Measurements from ENCODE around the gene LRRC4C. TPM values are rescaled to one million over a fixed set of nuclear protein-coding genes. Genes with fewer than 3 reads are reported as not detected.

Gene LRRC4C
- total and polyA plus RNA-seq, 4 donors, result 0.10 to 0.93 (median 0.30) TPM

DNA sequence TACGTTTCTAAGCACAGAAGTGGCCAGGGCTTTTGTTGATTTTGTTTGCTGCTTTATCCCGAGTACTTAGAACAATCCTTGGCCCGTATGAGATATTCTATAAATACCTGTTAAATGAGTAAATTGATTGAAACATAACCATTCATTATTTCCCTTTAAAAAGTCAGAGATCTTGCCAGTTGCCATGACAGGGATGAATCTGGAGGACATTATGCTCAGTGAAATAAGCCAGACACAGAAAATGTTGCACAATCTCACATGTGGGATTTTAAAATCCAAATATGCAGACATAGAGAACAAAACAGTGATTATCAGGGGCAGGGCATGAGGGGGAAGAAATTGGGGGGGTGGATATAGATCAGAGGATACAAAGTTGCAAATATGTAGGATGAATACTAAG is 1240.1 kb downstream of the LRRC4C start (continued):
- TF ChIP-seq, protein P1, sequence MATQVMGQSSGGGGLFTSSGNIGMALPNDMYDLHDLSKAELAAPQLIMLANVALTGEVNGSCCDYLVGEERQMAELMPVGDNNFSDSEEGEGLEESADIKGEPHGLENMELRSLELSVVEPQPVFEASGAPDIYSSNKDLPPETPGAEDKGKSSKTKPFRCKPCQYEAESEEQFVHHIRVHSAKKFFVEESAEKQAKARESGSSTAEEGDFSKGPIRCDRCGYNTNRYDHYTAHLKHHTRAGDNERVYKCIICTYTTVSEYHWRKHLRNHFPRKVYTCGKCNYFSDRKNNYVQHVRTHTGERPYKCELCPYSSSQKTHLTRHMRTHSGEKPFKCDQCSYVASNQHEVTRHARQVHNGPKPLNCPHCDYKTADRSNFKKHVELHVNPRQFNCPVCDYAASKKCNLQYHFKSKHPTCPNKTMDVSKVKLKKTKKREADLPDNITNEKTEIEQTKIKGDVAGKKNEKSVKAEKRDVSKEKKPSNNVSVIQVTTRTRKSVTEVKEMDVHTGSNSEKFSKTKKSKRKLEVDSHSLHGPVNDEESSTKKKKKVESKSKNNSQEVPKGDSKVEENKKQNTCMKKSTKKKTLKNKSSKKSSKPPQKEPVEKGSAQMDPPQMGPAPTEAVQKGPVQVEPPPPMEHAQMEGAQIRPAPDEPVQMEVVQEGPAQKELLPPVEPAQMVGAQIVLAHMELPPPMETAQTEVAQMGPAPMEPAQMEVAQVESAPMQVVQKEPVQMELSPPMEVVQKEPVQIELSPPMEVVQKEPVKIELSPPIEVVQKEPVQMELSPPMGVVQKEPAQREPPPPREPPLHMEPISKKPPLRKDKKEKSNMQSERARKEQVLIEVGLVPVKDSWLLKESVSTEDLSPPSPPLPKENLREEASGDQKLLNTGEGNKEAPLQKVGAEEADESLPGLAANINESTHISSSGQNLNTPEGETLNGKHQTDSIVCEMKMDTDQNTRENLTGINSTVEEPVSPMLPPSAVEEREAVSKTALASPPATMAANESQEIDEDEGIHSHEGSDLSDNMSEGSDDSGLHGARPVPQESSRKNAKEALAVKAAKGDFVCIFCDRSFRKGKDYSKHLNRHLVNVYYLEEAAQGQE (IDR thresholded peaks at IDR 0.05), result no peak
- TF ChIP-seq, protein P2, sequence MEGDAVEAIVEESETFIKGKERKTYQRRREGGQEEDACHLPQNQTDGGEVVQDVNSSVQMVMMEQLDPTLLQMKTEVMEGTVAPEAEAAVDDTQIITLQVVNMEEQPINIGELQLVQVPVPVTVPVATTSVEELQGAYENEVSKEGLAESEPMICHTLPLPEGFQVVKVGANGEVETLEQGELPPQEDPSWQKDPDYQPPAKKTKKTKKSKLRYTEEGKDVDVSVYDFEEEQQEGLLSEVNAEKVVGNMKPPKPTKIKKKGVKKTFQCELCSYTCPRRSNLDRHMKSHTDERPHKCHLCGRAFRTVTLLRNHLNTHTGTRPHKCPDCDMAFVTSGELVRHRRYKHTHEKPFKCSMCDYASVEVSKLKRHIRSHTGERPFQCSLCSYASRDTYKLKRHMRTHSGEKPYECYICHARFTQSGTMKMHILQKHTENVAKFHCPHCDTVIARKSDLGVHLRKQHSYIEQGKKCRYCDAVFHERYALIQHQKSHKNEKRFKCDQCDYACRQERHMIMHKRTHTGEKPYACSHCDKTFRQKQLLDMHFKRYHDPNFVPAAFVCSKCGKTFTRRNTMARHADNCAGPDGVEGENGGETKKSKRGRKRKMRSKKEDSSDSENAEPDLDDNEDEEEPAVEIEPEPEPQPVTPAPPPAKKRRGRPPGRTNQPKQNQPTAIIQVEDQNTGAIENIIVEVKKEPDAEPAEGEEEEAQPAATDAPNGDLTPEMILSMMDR (IDR thresholded peaks at IDR 0.05; ENCODE audit: low read depth, low read length, missing input control), result no peak
- TF ChIP-seq TAF1 (conservative IDR thresholded peaks at IDR 0.05), result no peak

DNA sequence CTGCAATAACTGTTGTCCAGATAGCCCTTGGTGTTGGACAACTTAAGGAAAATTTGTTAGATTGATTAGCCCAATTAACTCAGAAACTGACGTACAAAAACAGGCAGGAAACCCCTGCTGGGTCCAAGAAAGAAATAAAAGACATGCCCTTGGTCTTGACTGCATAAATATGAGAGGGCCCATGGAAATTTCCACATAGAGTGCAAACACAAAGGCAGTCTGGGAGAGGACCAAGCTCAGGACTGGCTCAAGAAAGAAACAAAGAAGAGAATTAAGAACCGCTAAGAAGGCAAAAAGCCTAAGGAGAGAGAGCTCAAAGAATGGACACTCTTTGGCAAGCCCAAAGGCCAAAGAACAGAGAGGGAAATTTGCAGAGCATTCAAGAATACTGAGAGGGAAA is 1243.9 kb downstream of the LRRC4C start:
- no peak for DNase-seq (ENCODE audit: low spot score)
- Histone ChIP-seq H3K4me1 (ENCODE audit: control insufficient read depth in 4 of 4, insufficient read depth in 4 of 4, low read length in 3 of 4) (no peaks in the 10 kb centered on the region), H3K4me3 (ENCODE audit: low read depth in 1 of 3, low read length in 3 of 3) (no peak overlapping the region), H3K36me3 (ENCODE audit: control insufficient read depth in 4 of 4, insufficient read depth in 3 of 4, low read depth in 1 of 4, low read length in 3 of 4) (no peaks in the 10 kb centered on the region), H3K9ac (ENCODE audit: low read depth in 1 of 2, low read length in 2 of 2) (no peak overlapping the region), H3K27me3 (ENCODE audit: control insufficient read depth in 4 of 4, insufficient read depth in 4 of 4, low read length in 3 of 4) (peaks cover 0 to 3% (median 0%) of the 10 kb centered on the region in 4 donors), H3K9me3 (ENCODE audit: control insufficient read depth in 4 of 4, low read length in 3 of 4) (no peaks in the 10 kb centered on the region), H3K27ac (ENCODE audit: low read depth in 1 of 2, low read length in 2 of 2) (no peak overlapping the region)
- WGBS, result 75% methylated on average over 2 of the region's 2 CpGs
- no peak for TF ChIP-seq EGR1 (IDR thresholded peaks at IDR 0.05; ENCODE audit: low read depth in 2 of 2)
- TF ChIP-seq, protein P1 (IDR thresholded peaks at IDR 0.05), result no peak
- no peak for TF ChIP-seq HNF4G (IDR thresholded peaks at IDR 0.05)
- no peak for TF ChIP-seq RXRA (IDR thresholded peaks at IDR 0.05)
- TF ChIP-seq, protein P3, sequence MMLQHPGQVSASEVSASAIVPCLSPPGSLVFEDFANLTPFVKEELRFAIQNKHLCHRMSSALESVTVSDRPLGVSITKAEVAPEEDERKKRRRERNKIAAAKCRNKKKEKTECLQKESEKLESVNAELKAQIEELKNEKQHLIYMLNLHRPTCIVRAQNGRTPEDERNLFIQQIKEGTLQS (IDR thresholded peaks at IDR 0.05), result no peak
- TF ChIP-seq, protein P4, sequence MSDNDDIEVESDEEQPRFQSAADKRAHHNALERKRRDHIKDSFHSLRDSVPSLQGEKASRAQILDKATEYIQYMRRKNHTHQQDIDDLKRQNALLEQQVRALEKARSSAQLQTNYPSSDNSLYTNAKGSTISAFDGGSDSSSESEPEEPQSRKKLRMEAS (IDR thresholded peaks at IDR 0.05), result no peak
- TF ChIP-seq NR2F2 (IDR thresholded peaks at IDR 0.05), result no peak
- TF ChIP-seq TAF1 (conservative IDR thresholded peaks at IDR 0.05), result no peak
- TF ChIP-seq RAD21 (IDR thresholded peaks at IDR 0.05), result no peak
- TF ChIP-seq YY1 (IDR thresholded peaks at IDR 0.05), result no peak

Measured in liver (tissue), 9 donors.